Measurements from ENCODE around the gene RRBP1.

GRCh38 chr20:17598013-17598550 is 84.0 kb downstream of the RRBP1 start:
- no peak for TF ChIP-seq CTCF (IDR thresholded peaks at IDR 0.05; ENCODE audit: low read depth, low read length, missing input control)
- TF ChIP-seq MAX (IDR thresholded peaks at IDR 0.05), result no peak
- no peak for TF ChIP-seq REST (IDR thresholded peaks at IDR 0.05)
- TF ChIP-seq JUND (IDR thresholded peaks at IDR 0.05), result no peak
- no peak for TF ChIP-seq RAD21 (IDR thresholded peaks at IDR 0.05)
- TF ChIP-seq TAF1 (conservative IDR thresholded peaks at IDR 0.05), result no peak
- no peak for TF ChIP-seq YY1 (IDR thresholded peaks at IDR 0.05)
- no peak for TF ChIP-seq SP1 (IDR thresholded peaks at IDR 0.05)
